ENCODE measurements around the gene GNAZ.

GNAZ gene

GRCh38 chr22:23079240-23079768, 9.0 kb downstream of the GNAZ start:
- DNase-seq (ENCODE audit: low read depth, low spot score): no peak
- no peak overlapping the region for H3K4me3 ChIP-seq (ENCODE audit: low read depth, low read length)
- no peak for TF ChIP-seq CTCF (IDR thresholded peaks at IDR 0.05; ENCODE audit: low read depth, low read length)
- in situ Hi-C loops (cut with HindIII; ENCODE audit: low sequenced_read_pairs): no loop called here

DNA sequence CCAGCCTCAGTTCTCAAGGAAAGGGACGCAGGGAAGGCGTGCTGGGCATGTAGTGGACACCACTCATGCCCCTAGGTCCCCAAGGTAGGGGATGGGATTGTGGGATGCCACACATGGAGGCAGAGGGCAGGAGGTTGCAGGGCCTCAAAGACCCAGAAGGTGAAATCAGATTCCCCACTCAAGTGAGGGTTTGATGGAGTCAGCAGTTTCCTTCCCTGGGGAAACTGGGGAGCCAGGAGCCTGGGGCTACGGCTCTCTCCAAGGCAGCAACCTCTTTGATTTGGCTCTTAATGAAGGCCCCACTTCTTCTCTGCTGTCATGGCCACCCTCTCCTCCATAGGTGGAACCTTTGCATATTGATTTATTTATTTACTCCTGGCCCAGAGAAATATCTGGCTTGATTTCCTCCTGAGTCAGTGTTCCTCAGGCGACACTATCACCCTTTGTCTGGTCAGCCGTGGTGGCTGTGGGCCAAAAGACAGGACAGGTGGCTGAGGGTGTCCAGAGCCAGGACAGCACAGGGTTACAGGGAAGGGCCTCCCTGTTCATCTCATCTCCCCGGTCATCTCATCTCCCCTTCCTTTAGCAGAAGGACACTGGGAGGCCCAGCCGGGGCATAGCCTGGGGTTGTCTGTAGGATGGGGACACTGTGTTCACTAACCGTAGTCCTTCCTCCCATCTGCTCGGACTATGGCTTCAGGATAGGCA, 9.6 kb downstream of the GNAZ start:
- H3K4me3 ChIP-seq (ENCODE audit: low read depth, low read length): no peak overlapping the region
- DNase-seq (ENCODE audit: low read depth, low spot score): no peak
- no peak for TF ChIP-seq CTCF (IDR thresholded peaks at IDR 0.05; ENCODE audit: low read depth, low read length)
- in situ Hi-C loops (cut with HindIII; ENCODE audit: low sequenced_read_pairs): no loop called here

DNA sequence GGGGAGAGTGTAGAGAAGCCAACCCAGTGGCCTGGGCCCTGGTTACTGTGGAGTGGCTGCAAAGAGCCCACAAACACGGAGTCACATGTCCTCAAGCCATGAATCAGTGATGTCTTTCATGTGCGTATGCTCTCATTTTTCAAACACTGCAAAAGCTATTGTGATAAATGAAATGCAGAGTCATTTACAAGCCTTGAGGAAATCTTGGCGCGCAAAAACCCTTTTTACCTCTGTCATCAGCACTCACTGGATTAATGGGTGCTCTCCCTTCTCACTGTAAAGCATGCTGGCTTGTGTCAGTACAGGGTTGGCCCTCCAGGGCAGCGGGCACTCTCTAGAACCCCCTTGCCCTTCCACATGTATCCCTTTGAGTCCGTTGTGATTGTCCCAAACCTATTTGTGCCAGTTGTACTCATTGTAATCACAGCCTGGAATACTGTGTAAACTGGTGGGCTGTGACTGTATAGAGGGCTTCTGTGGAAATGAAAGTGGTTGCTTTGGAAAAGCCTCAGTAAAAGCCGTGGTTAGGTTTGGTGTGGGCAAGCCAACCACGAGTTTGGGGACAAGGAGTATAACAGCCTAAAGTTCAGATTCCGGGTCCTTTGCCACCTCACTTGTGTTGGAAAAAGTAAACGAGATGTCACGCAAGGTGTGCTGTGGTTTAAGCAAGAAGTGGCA, 10.4 kb downstream of the GNAZ start:
- no peak for DNase-seq (ENCODE audit: low read depth, low spot score)
- H3K4me3 ChIP-seq (ENCODE audit: low read depth, low read length): no peak overlapping the region
- no peak for TF ChIP-seq CTCF (IDR thresholded peaks at IDR 0.05; ENCODE audit: low read depth, low read length)
- in situ Hi-C loops (cut with HindIII; ENCODE audit: low sequenced_read_pairs): no loop called here

- no peak for TF ChIP-seq CTCF (IDR thresholded peaks at IDR 0.05; ENCODE audit: low read depth, low read length)
- in situ Hi-C loops (cut with HindIII; ENCODE audit: low sequenced_read_pairs): no loop called here
- DNase-seq (ENCODE audit: low read depth, low spot score): no peak
- no peak overlapping the region for H3K4me3 ChIP-seq (ENCODE audit: low read depth, low read length)
Measured at GRCh38 chr22:23082534-23083314, 12.4 kb downstream of the GNAZ start.

GRCh38 chr22:23083315-23084021, 13.1 kb downstream of the GNAZ start:
- no peak overlapping the region for H3K4me3 ChIP-seq (ENCODE audit: low read depth, low read length)
- in situ Hi-C loops (cut with HindIII; ENCODE audit: low sequenced_read_pairs): no loop called here
- no peak for DNase-seq (ENCODE audit: low read depth, low spot score)
- TF ChIP-seq CTCF (IDR thresholded peaks at IDR 0.05; ENCODE audit: low read depth, low read length): no peak
